HepG2 (cell line): ENCODE measurements around the gene ARMCX2. TPM values are rescaled to one million over a fixed set of nuclear protein-coding genes. Genes with fewer than 3 reads are reported as not detected.

Experiments
- ATAC-seq: fragments of 200-7000 bp; cut with Tn5 transposase; 3 replicates; pipeline ENCODE4 v1.9.1; 2020; ENCODE audit warnings: mild to moderate bottlenecking, moderate library complexity
- BruUV-seq: library from RNA; stranded (reverse); fragments of 400-500 nt; replicated peaks from 2 replicates; lab custom pipeline; 2021; lab: Mats Ljungman, UMichigan
- CTCF ChIA-PET: fragments of 300-600 bp; formaldehyde crosslinking; extraction: SDS; loops from one replicate; lab custom pipeline; 2021; ENCODE audit warnings: low total read pairs, inconsistent platforms, low intra/inter-chr PET ratio; lab: Yijun Ruan, JAX
- POLR2A ChIA-PET: fragments of 350-600 bp; sonication (Branson Sonifier 250); formaldehyde crosslinking; loops from one replicate; lab custom pipeline; 2020; ENCODE audit warnings: antibody characterized with exemption, inconsistent platforms; lab: Yijun Ruan, JAX
- DNase-seq: peaks from one replicate; pipeline ENCODE4 v3.0.0-alpha.2; 2015; ENCODE audit warnings: low spot score
- FAIRE-seq: peaks from 3 replicates; lab custom pipeline; 2011; peaks lifted over from hg19 to GRCh38; lab: Jason Lieb, UNC
- H2AFZ ChIP-seq: one replicate; pipeline ENCODE4 v1.6.1; 2011; ENCODE audit warnings: low read length, inconsistent platforms
- H3K27ac ChIP-seq: fragments of 300-600 bp; 3 replicates; pipeline ENCODE4 v1.8.0; 2011; ENCODE audit warnings: mixed run types, mild to moderate bottlenecking, mixed read lengths, low read length, inconsistent platforms; ENCODE audit not compliant: insufficient read depth; ENCODE audit errors: extremely low read length
- H3K27me3 ChIP-seq, 2 experiments: fragments of 200-600 bp in 1 of 2; 2 replicates in 1 of 2; 3 replicates in 1 of 2; pipeline versions ENCODE4 v1.6.0 to v1.8.0; 2011; ENCODE audit warnings: low read length in 2 of 2, mild to moderate bottlenecking in 2 of 2, moderate library complexity in 2 of 2, inconsistent platforms in 1 of 2; ENCODE audit not compliant: insufficient read depth in 2 of 2, control insufficient read depth in 1 of 2
- H3K36me3 ChIP-seq, 2 experiments: fragments of 200-600 bp in 1 of 2; replicated peaks in 1 of 2; 2 replicates in 1 of 2; 3 replicates in 1 of 2; pipeline versions ENCODE4 v1.5.1 to v1.8.0; 2011; ENCODE audit warnings: low read length in 2 of 2, inconsistent platforms in 1 of 2; ENCODE audit not compliant: insufficient read depth in 2 of 2, control insufficient read depth in 1 of 2
- H3K4me1 ChIP-seq: 2 replicates; pipeline ENCODE4 v1.5.1; 2012; ENCODE audit warnings: low read length, inconsistent platforms; ENCODE audit not compliant: insufficient read depth
- H3K4me2 ChIP-seq: 2 replicates; pipeline ENCODE4 v1.6.0; 2011; ENCODE audit warnings: low read depth, low read length, inconsistent platforms
- H3K4me3 ChIP-seq, 3 experiments: fragments of 200-600 bp in 1 of 3; sonication (generic), shearing (Covaris generic) in 1 of 3; replicated peaks in 1 of 3; 2 replicates each; pipeline ENCODE4 v1.5.1; 2011 to 2016; ENCODE audit warnings: low read length in 3 of 3, inconsistent platforms in 2 of 3, low read depth in 2 of 3, mild to moderate bottlenecking in 2 of 3, control low read depth in 1 of 3, mixed read lengths in 1 of 3; ENCODE audit not compliant: insufficient read depth in 1 of 3
- H3K79me2 ChIP-seq: one replicate; pipeline ENCODE4 v1.6.1; 2011; ENCODE audit warnings: low read length, inconsistent platforms; ENCODE audit not compliant: insufficient read depth
- H3K9ac ChIP-seq: 2 replicates; pipeline ENCODE4 v1.6.0; 2011; ENCODE audit warnings: mild to moderate bottlenecking, low read depth, low read length, inconsistent platforms; ENCODE audit not compliant: insufficient read depth
- H3K9me3 ChIP-seq: 2 replicates; pipeline ENCODE4 v1.5.1; 2012; ENCODE audit warnings: mild to moderate bottlenecking, low read length
- H4K20me1 ChIP-seq: 2 replicates; pipeline ENCODE4 v1.6.0; 2011; ENCODE audit warnings: inconsistent platforms, mild to moderate bottlenecking, low read length, moderate library complexity; ENCODE audit not compliant: insufficient read depth
- ERF ChIP-seq: IDR thresholded peaks from 2 replicates; pipeline ENCODE4 v1.6.1; 2018; ENCODE audit warnings: missing biosample characterization, missing genetic modification reagents
- GATAD1 ChIP-seq: IDR thresholded peaks from 2 replicates; pipeline ENCODE4 v1.6.1; 2016; ENCODE audit warnings: missing genetic modification reagents, missing compliant biosample characterization
- HDAC6 ChIP-seq: fragments of 200-600 bp; sonication (generic); IDR thresholded peaks from 2 replicates; pipeline ENCODE4 v1.7.0; 2017; ENCODE audit warnings: mild to moderate bottlenecking, antibody characterized with exemption, low read length, low read depth
- HNF1A ChIP-seq, 2 experiments: sonication (generic) in 1 of 2; formaldehyde crosslinking in 1 of 2; IDR thresholded peaks; 2 replicates each; pipeline versions ENCODE4 v1.4.0 to v1.6.1; 2016 to 2020; ENCODE audit warnings: borderline replicate concordance in 1 of 2, low read depth in 1 of 2, mild to moderate bottlenecking in 1 of 2, missing genetic modification reagents in 1 of 2
- MED13 ChIP-seq: sonication (generic); formaldehyde crosslinking; IDR thresholded peaks from 2 replicates; pipeline ENCODE4 v1.5.0; 2020; ENCODE audit warnings: missing genetic modification reagents
- PHF21A ChIP-seq: sonication (generic); formaldehyde crosslinking; IDR thresholded peaks from 2 replicates; pipeline ENCODE4 v1.5.0; 2020; ENCODE audit warnings: mild to moderate bottlenecking, missing genetic modification reagents
- SP4 ChIP-seq: sonication (generic); formaldehyde crosslinking; IDR thresholded peaks from 2 replicates; pipeline ENCODE4 v1.8.1; 2023; ENCODE audit warnings: mild to moderate bottlenecking, missing genetic modification reagents
- TFAP4 ChIP-seq: sonication (generic); IDR thresholded peaks from 2 replicates; pipeline ENCODE4 v1.6.1; 2016; ENCODE audit warnings: low read depth, borderline replicate concordance
- ZBTB1 ChIP-seq: sonication (generic); formaldehyde crosslinking; IDR thresholded peaks from 2 replicates; pipeline ENCODE4 v1.4.0; 2020; ENCODE audit warnings: missing genetic modification reagents, borderline replicate concordance
- ZNF383 ChIP-seq: sonication (generic); formaldehyde crosslinking; IDR thresholded peaks from 2 replicates; pipeline ENCODE4 v1.4.0; 2020; ENCODE audit warnings: missing genetic modification reagents, mild to moderate bottlenecking, borderline replicate concordance
- ZNF709 ChIP-seq: sonication (generic); formaldehyde crosslinking; IDR thresholded peaks from 2 replicates; pipeline ENCODE4 v1.5.0; 2020; ENCODE audit warnings: mild to moderate bottlenecking, missing genetic modification reagents
- ZNF766 ChIP-seq: sonication (generic); formaldehyde crosslinking; IDR thresholded peaks from 2 replicates; pipeline ENCODE4 v1.5.0; 2020; ENCODE audit warnings: missing genetic modification reagents, borderline replicate concordance
- WGBS: methylation state at CpG from one replicate; pipeline ENCODE4 v1.1.6; 2017; ENCODE audit warnings: low lambda C conversion rate; 5-methylcytosine and 5-hydroxymethylcytosine counted together
- in situ Hi-C: cut with HindIII; loops from 2 replicates; pipeline ENCODE4 v1.10.0; 2017; ENCODE audit warnings: low pct_unique_long_range_greater_than_20kb; ENCODE audit not compliant: extremely low pct_ligation_motif_present
- intact Hi-C: fragments of 100-400 bp; cut with micrococcal nuclease; formaldehyde crosslinking; loops from one replicate; pipeline ENCODE4 v1.10.0; 2022; ENCODE audit not compliant: unreplicated experiment
- polyA plus RNA-seq, 8 experiments: library from polyadenylated mRNA; depleted of rRNA in 3 of 8; stranded (reverse) in 7 of 8; unstranded in 1 of 8; fragments of >200 nt; fragmentation: Illumina TruSeq in 4 of 8; extraction: Trizol in 4 of 8; gene quantifications; 2 replicates each; pipeline versions ENCODE4 v1.2.1 to v1.2.3, GENCODE V29; 2011 to 2016; ENCODE audit warnings: low read depth in 4 of 8, missing spikeins in 1 of 8, mixed read lengths in 1 of 8; ENCODE audit not compliant: insufficient read depth in 1 of 8
- total RNA-seq, 5 experiments: library from RNA; depleted of rRNA; stranded (reverse); fragments of >200 nt; fragmentation: Illumina TruSeq; extraction: Trizol; gene quantifications; 2 replicates each; pipeline ENCODE4 v1.2.3, GENCODE V29; 2016; ENCODE audit warnings: low read depth in 1 of 5

The ARMCX2 gene
- total and polyA plus RNA-seq, 2 of the 13 experiments (the other 11 are each of a cell fraction or from before 2014, with no cell fraction given) = not detected

GRCh38 chrX:101668143-101668542 lies 8.5 kb upstream of the ARMCX2 start (continued):
- TF ChIP-seq ZBTB1 (CRISPR knock-in tag) (no peak), SP4 (CRISPR knock-in tag) (no peak), ZNF766 (CRISPR knock-in tag) (no peak)

GRCh38 chrX:101658661-101659491 lies 774 bp downstream of the ARMCX2 start:
- CTCF ChIA-PET = no interaction called here
- Histone ChIP-seq H4K20me1 (no peaks in the 10 kb centered on the region), H3K4me2 (no peak overlapping the region), H3K9ac (no peak overlapping the region), H3K9me3 (no peaks in the 10 kb centered on the region), H3K27ac (no peak overlapping the region), H3K4me3 (no peak overlapping the region), H3K27me3 (no peaks in the 10 kb centered on the region; a peak in 1 of 5 replicates), H2AFZ (no peak overlapping the region), H3K79me2 (no peaks in the 10 kb centered on the region), H3K4me1 (no peaks in the 10 kb centered on the region), H3K36me3 (no peaks in the 10 kb centered on the region)
- TF ChIP-seq ERF (no peak), MED13 (CRISPR knock-in tag) (no peak), HDAC6 (no peak), TFAP4 (no peak), GATAD1 (CRISPR knock-in tag) (no peak), ZNF383 (no peak), ZNF709 (CRISPR knock-in tag) (no peak), PHF21A (CRISPR knock-in tag) (no peak), HNF1A (IDR thresholded peaks at IDR 0.05; ENCODE audit: low read depth) (no peak), HNF1A (CRISPR knock-in tag; IDR thresholded peaks at IDR 0.05; ENCODE audit: borderline replicate concordance) (no peak)
- no peak for ATAC-seq
- no peak for DNase-seq
- no TSS peak for BruUV-seq
- intact Hi-C loops = no loop called here
- 46% methylated on average over 33 of the region's 38 CpGs for WGBS
- POLR2A ChIA-PET = no interaction called here
- no peak for FAIRE-seq
- in situ Hi-C loops = no loop called here
